ENCODE results near the gene COX8A.
"Not testable (repeated sequence)": the region's sequence is repeated elsewhere in the genome, so short reads cannot be mapped to it uniquely, and the experiment has no call there.

Gene COX8A

DNA sequence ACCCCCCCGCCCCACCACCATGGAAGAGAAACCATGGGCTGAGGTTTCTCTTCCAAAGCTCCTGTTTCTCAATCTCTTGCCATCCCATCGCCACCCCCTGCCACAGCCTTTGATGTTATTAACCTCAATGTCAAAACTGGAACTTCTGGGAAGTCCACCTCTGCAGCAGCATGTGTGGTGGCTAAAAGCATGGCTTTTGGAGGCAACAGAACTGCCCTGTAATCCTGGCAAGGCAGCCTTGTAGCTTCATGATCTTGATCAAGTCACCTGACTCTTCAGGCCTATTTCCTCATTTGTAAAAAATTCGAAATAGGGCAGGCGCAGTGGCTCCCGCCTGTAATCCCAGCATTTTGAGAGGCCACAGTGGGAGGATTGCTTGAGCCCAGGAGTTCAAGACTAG is 3.5 kb upstream of the COX8A start:
- no peak for DNase-seq

DNA sequence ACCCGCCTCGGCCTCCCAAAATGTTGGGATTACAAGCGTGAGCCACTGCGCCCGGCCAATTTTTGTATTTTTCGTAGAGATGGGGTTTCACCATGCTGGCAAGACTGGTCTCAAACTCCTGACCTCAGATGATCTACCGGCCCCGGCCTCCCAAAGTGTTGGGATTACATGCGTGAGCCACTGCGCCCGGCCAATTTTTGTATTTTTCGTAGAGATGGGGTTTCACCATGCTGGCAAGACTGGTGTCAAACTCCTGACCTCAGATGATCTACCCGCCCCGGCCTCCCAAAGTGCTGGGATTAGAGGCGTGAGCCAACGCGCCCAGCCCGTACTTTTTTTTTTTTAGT is 535 bp upstream of the COX8A start:
- DNase-seq: not testable (repeated sequence)

DNA sequence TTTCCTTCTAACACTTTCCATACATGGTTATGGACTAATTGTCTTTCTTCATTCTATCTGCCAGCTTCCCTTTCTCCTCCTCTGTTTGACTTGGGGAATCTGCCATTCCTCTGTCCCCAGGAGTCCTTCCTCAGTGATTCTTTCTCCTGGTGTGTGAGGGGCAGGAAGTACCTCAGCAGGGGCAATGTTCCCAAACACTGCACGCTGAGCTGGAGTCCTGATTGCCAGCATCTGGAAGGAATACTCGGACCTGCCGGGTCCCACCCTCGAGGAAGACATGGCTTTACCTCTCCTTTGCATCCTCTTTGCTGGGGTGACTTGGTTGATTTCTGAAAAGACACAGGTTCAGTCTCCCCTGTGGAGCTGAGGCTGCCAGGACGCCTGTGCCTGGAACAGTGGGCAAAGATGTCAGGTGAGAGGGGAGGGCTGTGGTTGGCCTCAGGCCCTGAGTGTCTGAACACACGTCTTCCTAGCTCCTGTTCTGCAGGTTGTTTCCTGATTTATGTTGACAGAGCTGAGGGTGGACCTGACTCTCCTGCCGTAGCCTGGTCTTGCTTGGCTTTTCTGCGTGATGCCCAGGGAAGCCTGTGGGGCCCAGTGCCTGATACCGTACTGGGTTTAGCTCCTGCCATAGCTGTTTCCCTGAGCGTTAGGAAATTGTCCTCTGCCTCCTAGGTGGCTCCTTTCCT is 4.3 kb downstream of the COX8A start:
- no peak for DNase-seq

DNA sequence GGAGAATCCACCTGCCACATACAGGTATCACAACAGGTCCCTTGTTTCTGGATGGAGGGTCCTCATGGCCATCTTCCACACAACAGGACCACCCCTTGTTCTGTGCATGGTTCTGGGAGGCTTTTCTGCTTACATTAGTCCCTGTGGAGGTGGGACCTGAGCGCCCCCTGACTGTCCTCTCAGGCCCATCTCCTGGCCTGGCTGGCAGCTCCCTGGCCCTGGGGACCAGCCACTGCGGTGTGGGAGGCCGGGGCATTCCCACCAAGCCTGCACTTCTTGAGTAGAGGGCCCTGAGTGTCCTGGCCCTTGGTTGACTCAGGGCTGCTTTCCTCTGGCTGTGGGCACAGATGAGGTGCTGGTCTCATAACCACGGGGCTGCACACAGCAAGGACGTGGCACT is 5.0 kb downstream of the COX8A start:
- DNase-seq: no peak

DNA sequence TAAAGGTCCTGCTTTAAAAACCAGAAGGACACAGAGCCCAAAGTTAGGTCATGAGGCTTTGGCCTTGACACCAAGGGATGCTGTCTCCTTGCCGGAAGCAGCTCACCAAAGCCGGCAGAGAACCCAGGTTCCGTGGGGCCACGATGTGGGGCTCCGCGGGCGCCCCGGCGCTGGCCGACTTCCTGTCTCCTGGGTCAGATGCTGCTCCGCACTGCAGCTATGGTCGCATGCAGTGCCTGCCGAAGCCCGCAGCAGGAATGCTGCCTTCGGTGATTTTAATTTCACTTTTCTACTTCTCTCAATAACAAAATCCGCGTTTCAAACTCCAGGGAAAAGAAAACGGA is 11.4 kb downstream of the COX8A start:
- peak; percentile 84 for DNase-seq

DNA sequence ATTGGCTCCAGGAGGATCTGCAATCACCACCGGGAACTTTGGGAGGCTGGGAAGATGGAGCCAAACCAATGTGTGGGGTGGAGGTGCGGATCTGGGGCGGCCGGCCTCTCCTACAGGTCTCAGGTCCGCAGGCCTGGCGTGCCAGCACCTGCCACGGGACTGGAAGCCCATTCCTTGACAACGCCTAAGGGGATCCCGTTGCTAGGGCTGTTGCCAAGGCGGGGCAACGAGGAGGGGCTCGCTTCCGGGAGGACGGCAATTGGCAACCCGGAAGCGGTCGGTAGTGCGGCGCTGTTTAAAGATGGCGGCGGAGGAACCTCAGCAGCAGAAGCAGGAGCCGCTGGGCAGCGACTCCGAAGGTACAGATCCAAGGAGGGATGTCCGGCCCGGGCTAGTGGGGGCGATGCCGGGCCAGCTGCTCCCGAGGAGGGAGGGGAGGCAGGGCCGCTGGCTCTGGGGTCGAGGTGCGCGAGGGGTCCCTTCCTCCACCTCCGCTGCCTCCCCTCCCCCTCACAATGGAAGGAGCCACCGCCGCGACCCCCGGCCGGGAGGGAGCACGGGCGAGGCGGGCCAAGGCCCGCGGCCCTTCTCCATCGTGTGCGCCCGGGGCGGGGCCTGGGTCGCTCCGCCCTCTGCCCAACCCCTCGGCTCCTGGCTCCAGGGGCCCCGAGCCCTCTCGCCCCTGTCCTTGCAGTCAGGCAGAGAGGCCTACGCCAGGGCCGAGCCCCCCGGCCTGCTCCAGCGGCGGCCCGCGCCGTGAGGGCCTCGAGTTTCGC is 11.9 kb downstream of the COX8A start, which contains the start of gene OTUB1:
Gene OTUB1, plus strand, starts transcription at position 283 of the 776 bp plus-strand sequence. Its CDS starts 19 bp downstream, at position 302.
- peak; percentile 99 for DNase-seq

DNA sequence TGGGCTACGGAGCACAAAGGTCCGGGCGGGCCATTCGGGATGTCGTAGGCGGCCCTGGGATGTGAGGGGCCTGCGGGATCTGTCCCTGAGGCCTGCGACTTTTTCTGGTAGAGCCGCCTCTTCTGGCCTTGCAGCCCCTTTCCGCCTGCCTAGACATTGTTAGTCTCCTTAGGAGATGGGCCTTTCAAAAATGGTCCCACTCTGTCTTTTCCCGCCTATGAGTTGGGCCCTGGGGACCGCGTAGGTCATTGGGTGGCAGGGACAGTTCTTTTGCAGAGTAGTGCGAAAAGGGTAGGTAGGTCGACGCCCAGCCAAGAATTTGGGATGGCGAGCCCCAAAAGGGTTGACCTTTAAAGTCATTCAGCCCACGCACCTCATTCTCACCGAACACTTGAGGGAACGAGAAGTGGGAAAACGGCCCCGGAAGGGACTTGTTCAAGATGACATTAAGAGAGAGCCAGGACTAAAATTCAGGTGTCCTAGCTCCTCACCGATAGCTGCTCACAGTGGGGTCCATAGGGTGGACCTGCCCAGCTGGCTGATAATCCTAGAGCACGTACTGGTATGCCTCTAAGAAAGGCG is 12.6 kb downstream of the COX8A start:
- DNase-seq: no peak

DNA sequence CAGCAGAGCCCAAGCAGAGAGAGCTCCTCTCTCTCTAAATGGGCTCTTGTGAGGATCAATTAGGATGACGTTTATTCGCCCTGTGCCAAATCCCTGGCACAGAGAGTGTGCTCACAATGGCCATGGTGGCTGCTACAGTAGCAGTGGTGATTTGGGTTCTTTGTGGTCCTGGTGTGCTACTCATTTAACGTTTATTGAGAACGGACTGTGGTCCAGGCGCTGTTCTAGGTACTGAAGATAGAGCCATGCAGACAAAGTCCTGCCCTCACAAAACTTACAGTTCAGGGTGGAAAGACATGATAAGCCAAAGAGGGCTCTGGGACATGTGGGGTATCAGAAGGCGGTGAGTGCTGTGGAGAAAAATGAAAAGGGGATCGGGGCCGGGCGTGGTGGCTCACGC is 17.1 kb downstream of the COX8A start:
- no peak for DNase-seq

DNA sequence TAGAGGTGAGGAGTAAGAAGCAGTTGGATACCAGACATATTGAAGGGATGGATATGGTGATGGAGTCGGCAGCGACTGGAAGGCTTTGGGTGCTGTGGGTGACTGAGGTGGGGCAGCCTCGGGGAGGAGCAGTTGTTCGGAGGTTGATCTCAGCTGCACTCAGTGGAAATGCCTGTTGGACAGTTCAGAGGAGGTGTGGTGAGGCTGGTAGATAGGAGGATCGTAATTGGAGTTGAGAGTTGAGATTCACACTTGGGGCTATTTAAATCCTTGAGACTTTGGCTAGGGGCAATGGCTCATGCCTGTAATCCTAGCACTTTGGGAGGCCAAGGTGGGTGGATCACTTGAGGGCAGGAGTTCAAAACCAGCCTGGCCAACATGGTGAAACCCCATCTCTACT is 18.7 kb downstream of the COX8A start:
- no peak for DNase-seq

DNA sequence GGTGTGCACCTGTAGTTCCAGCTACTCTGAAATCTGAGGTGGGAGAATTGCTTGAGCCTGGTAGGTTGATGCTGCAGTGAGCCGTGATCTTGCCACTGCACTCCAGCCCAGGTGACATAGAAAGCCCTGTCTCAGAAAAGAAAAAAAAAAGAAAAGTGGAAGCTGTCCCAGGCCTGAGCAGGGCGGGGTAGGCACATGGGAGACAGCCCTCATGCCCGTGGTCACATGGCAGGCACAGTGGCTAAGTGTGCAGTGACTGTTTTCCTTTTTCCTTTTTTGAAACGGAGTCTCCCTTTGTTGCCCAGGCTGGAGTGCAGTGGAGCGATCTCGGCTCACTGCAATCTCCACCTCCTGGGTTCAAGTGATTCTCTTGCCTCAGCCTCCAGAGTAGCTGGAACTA is 19.6 kb downstream of the COX8A start:
- DNase-seq: no peak

DNA sequence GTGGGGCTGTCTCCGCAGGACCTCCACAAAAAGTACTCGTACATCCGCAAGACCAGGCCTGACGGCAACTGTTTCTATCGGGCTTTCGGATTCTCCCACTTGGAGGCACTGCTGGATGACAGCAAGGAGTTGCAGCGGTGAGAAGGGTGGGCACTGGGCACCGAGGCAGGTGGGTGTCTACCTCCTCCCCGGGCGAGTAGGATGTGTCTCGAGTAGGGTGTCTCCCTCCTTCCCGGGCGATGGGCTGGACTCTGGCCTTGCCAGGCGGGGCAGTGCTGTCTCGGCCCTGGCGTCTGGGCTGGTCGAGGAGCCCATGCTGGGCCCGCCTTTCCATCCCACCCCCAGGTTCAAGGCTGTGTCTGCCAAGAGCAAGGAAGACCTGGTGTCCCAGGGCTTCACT is 22.1 kb downstream of the COX8A start:
- no peak for DNase-seq

DNA sequence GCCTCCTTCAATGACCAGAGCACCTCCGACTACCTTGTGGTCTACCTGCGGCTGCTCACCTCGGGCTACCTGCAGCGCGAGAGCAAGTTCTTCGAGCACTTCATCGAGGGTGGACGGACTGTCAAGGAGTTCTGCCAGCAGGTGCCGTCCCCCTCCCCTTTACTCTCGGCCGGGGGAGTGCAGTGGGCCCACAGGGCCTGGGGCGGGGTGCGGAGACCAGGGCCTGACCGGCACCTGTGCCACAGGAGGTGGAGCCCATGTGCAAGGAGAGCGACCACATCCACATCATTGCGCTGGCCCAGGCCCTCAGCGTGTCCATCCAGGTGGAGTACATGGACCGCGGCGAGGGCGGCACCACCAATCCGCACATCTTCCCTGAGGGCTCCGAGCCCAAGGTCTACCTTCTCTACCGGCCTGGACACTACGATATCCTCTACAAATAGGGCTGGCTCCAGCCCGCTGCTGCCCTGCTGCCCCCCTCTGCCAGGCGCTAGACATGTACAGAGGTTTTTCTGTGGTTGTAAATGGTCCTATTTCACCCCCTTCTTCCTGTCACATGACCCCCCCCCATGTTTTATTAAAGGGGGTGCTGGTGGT is 22.8 kb downstream of the COX8A start:
- DNase-seq: no peak

DNA sequence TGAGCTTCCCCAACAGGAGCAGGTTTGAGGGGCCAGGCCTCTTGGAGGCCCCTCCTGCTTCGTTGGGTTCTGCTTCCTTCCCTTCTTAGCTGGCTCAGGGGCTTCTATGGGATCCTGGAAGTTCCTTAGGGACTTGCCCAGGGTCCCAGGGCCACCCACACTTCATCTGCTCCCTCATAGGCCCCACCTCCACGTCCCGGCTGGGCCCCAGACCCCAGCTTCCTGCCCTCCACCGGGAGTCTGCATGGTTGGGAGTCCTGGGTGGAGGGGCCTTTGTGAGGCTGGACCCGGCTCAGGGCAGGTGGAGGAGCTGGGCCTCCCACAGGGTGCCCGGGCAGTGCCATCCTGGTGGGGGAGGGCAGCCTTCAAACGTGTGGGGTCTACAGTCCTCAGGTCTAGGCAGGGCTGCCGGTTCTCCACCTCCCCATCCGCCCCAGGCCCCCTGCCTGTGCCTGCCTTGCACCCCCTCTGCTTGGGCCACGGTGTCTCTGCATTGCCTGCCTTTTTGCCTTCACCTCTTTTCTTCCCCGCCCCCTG is 23.4 kb downstream of the COX8A start:
- no peak for DNase-seq

DNA sequence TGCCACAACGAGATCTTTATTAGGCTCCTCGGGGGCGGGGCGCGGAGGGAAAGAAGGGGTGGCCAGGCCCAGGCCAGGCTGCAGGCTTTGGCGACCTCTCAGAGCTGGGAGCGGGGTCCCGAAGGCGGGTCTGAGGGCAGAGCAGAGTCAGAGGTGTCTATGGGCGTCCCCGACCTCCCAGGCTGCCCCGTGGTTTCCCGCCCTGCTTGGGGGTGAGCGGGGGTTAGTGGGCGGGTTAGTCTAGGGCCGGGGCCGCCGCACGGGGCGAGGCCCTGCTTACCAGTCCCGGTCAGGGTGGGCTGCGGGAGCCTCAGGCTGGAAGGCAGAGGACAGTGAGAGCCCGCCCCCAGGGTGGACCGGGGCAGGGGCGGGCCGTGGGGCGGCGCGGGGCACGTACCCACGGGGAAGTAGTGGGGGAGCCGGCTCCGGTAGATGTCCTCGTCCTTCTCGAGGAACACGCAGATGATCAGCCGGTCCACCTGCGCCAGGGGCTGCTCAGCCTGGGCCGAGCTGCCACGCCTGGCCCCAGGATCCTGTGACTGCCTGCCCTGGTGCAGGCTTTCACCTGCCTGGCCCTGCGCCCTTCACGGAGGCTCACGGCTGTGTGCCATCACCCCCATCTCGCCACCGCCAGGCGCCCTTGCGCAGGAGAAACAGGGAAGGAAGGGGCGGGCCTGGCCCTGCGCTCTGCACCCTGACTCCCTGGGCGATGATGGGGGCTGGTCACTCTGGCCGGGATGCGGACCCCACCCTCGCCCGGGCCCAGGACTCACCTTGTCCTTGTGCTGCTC is 24.3 kb downstream of the COX8A start:
- no peak for DNase-seq

DNA sequence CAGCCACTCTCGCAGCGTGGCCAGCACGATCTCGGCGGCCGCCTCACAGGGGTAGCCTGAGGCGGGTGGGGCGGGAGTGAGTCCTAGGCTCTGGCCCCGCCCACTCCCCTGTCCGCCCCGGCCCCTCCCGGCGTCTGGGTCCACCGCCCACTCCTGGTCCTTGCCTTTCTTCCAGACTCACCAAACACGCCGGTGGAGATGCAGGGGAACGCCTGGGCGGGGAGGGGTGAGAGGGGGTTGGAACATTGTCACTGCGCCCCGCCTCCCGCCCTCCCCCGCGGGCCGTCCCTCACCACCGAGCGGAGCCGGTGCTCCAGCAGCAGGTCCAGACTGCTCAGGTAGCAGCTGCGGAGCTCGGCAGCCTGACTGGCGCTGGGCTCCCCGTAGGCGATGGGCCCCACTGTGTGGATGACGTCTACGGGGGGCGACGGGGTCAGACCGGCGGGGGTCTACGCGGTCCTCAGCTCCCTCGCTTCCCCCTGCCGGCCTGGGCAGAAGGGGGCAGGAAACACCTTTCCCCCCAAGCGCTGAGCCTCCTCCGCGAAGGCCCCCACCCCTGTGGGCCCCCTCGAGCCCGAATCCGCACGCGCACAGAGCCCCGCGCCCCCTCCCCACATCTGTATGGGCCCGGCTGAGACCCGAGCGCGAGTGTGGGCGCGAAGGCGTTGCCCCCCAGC is 25.1 kb downstream of the COX8A start:
- DNase-seq: no peak

DNA sequence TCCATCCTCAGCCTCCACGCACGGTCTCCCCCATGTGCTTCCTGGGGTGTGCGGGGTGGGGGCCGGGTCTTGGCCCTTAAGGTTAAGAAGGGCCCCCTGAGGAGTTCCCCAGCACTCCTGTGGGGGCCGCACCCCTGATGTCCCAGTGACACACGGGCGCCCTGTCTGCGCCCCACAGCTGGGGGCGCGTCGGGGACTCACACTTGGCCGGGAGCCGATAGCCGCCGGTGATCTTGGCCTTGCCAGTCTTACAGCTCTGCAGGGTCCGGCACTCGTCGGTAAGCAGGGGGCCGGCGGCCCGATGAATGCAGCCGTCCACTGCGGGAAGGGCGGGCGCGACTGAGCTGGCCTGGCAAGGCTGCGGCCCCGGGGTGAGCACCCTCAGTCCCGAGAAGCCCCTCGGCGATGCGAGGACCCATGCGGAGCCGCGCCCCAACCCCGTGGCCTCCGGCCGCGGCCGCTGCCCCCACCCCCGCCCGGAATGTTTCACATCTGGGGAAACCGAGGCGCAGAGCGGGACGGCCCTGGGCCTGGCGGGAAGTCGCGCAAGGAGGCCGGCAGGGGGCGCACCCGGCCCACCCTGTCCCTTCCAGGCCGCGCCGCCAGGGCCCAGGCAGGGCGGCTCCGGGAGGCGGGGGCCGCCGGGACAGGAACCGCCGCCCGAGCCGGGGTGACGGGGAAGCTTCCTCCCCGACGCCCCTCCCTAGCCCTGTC is 25.8 kb downstream of the COX8A start:
- no peak for DNase-seq

DNA sequence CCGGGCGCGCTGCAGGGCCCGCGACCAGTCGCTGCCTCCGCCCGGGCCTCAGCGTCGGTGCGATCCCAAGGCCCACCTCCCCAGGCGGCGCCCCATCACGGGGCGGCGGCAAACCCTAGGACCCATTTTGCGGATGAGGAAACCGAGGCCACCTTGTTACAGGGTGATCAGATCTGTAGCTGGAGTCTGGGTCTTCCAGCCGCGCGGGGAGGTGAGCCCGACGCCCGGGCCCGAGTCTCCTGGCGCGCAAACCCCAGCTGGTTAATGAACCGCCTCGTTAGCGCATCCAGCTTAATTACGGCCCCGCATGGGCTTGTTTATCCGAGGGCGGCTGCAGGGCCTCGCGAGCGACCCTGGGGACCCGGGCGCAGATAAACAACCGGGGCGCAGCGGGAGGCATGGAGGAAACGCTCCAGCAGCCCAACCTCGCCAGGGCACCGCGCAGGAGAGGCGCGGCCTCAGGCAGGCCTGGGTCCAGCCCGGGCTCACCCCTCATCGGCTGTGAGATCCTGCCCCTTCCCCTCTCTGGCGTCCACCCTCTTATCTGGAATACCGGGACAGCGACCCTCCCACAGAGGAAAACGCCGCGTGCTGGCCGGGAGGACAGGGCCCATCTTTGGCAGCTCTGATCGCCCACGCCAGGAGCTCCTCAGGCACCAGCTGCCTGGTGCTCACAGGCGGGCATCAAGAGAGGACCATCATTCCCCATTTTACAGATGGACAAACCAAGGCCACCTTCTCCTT is 26.5 kb downstream of the COX8A start:
- no peak for DNase-seq

DNA sequence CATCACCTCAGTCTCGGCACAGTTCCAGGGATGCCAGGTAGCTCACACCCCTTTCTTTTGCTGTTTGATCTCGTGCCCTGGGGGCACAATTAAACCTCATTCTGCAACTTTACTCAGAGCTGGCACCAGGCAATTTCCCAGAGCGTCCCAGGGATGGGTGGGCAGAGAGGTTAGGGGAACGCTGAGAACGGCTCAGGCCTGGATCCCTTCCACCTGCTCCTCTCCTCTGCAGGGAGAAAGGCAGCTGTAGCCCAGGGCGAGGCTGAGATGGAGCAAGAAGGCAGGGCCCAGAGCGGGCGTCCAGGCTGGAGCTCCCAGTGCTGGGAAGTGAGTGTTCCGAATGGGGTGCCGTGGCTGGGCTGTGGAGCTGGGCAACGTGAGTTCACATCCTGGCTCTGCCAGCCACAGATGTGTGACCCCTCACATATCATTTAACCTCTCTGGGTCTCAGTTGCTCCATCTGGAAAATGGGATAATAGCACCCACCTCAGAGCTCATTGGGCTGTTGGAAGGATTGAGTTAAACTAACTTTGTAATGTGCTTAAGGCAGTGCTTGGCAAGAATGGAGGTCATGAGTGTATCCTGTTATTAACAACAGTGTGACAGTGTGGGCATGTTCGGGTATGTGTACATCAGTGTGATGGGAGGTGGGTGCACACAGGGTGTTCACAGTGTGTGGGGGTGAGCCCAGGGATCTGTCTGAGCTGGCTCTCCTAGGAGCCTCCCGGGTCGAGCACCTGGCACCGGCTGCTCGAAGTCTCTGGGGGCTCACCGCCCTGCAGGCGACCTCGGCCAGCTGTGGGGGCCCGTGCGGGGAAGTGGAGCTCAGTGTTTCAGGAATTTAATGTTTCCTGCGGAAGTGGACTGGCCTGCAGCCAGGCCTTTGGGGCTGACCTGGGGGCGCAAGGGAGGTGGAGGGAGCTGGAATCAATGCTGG is 27.3 kb downstream of the COX8A start:
- no peak for DNase-seq

DNA sequence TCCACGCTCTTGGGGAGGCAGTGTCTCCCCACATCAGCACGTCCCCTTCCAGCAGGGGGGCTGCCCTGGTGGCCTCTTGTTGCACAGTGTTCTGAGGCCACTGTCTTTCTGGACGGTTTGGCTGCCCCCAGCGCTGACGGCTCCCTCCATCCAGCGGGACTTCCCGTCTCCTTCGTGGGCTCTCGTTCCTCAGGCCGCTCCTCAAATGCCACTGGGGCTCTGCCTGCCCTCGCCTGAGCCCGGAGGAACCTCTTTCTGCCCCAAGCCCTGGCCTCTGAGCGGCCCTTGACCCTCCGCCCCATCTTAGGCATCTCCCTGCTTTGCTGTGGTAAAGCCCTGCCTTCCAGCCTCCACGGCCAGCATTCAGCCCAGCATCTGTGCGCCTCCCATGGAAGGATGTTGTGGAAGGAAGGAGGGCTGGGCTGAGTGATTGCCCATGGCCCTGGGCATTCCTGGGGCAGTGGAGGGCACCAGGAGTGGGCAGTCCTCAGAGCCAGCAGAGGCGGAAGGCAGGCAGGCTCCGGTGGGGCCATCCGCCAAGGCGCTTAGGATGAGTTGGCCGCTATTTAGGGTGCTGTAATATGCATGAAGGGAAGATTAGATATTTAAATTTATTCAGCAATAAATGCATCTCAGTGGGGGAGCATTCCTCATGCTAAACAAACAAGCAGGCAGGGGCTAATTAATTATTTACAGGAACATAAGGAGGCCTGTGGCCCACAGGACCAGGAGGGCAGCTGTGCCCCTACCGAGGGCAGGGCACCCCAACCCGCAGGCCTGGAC is 29.6 kb downstream of the COX8A start:
- peak; percentile 51 for DNase-seq
